Measurements from ENCODE around the gene CRYGD.
"Not testable (repeated sequence)": the region's sequence is repeated elsewhere in the genome, so short reads cannot be mapped to it uniquely, and the experiment has no call there.

CRYGD gene

DNA sequence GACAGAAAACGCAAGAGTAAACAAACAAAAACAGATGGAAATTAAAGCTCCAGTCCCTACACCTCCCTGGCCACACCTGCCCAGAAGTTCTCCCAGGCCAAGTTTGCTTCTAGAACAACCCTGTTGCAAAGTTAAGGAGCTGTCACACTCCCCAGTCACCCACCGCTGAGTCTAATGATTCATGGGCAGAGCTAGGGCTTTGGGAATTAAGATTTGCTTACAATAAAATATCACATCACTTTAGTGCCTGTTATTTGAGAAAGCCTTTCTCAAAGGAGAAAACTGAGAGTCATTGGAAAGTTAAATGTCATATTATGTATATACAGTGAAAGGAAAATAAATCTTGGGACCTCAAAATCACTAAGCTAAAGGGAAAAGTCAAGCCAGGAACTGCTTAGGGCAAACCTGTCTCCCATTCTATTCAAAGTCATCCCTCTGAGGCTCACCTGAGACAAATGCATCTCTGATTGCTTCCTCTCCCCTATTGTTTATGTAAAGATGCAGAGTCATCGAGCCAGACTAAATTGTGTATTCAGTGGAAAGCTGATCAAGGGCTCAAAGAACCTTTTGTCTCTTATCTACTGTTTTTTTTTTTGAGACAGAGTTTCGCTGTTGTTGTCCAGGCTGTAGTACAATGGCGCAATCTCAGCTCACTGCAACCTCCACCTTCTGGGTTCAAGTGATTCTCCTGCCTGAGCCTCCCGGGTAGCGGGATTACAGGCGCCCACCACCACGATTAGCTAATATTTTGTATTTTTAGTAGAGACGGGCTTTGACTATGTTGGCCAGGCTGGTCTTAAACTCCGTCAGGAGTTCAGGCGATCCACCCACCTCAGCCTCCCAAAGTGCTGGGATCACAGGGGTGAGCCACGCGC, 18.8 kb upstream of the CRYGD start:
- H3K27me3 ChIP-seq: no peaks in the 10 kb centered on the region
- no peaks in the 10 kb centered on the region for H3K36me3 ChIP-seq
- no peaks in the 10 kb centered on the region for H3K9me3 ChIP-seq
- H3K4me1 ChIP-seq (ENCODE audit: control insufficient read depth in 1 of 2, insufficient read depth in 1 of 2, low read depth in 1 of 2, low read length in 1 of 2): no peaks in the 10 kb centered on the region
- H3K4me3 ChIP-seq (ENCODE audit: low read depth in 1 of 2, low read length in 1 of 2): no peak overlapping the region
- H3K27ac ChIP-seq: no peak overlapping the region
- TF ChIP-seq, protein P1, sequence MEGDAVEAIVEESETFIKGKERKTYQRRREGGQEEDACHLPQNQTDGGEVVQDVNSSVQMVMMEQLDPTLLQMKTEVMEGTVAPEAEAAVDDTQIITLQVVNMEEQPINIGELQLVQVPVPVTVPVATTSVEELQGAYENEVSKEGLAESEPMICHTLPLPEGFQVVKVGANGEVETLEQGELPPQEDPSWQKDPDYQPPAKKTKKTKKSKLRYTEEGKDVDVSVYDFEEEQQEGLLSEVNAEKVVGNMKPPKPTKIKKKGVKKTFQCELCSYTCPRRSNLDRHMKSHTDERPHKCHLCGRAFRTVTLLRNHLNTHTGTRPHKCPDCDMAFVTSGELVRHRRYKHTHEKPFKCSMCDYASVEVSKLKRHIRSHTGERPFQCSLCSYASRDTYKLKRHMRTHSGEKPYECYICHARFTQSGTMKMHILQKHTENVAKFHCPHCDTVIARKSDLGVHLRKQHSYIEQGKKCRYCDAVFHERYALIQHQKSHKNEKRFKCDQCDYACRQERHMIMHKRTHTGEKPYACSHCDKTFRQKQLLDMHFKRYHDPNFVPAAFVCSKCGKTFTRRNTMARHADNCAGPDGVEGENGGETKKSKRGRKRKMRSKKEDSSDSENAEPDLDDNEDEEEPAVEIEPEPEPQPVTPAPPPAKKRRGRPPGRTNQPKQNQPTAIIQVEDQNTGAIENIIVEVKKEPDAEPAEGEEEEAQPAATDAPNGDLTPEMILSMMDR (IDR thresholded peaks at IDR 0.05): no peak

DNA sequence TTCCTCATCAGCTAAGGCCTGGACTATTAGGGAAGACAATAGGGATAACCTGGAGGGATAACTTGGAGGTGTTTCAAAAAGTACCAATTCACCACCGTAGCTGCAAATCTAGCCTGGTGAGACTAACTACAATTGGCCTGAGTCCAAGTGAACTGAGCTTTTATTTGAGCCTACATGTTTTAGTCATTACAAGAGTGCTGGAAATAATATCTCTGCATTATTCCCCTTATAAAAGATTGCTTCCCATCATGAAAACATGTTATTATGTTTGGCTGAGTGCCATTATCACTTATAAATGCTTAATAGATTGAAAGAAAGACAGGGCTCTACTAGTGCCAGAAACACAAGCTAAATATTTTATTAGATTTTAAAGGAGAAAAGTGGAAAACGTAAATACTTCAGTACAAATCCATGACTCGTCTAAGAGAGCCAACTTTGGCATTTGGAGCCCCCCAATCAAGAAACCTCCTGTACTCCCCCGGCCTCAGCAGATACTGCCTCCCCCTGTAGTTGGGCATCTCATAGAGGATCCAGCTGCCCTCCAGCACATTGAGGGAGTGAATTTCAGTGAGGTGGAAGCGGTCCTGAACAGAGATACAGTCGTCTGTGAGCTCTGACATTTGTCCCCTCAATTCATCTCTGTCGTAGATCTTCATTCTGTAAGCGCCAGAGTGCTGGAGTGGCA, 18.1 kb upstream of the CRYGD start:
- Histone ChIP-seq H3K36me3 (no peaks in the 10 kb centered on the region), H3K27ac (no peak overlapping the region), H3K4me1 (ENCODE audit: control insufficient read depth in 1 of 2, insufficient read depth in 1 of 2, low read depth in 1 of 2, low read length in 1 of 2) (no peaks in the 10 kb centered on the region), H3K27me3 (no peaks in the 10 kb centered on the region), H3K9me3 (no peaks in the 10 kb centered on the region), H3K4me3 (ENCODE audit: low read depth in 1 of 2, low read length in 1 of 2) (no peak overlapping the region)
- TF ChIP-seq, protein P1 (IDR thresholded peaks at IDR 0.05): no peak

DNA sequence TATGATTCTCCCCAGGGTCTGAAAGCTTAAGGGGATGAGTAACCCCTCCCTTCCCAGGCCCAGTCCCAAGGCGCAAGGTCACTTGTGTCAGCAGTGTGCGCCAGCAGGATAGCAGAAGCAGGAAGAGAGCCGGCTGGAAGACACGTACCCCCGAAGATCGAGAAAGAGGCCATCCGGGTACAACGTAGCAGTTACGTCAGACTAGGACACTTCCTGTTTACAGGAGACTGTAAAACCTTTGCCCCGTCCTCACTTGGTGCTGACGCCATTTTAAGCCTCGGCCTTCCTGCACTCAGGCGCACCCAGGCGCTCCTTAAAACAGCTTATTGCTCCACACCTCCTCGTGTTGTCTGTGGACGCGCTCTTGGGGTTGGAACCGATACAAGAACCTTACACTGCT, 15.1 kb upstream of the CRYGD start:
- Histone ChIP-seq H3K27me3 (no peaks in the 10 kb centered on the region), H3K27ac (no peak overlapping the region), H3K36me3 (no peaks in the 10 kb centered on the region), H3K4me3 (ENCODE audit: low read depth in 1 of 2, low read length in 1 of 2) (no peak overlapping the region), H3K4me1 (ENCODE audit: control insufficient read depth in 1 of 2, insufficient read depth in 1 of 2, low read depth in 1 of 2, low read length in 1 of 2) (peaks cover 13 to 14% of the 10 kb centered on the region in 2 experiments), H3K9me3 (no peaks in the 10 kb centered on the region)
- TF ChIP-seq, protein P1 (IDR thresholded peaks at IDR 0.05): no peak

DNA sequence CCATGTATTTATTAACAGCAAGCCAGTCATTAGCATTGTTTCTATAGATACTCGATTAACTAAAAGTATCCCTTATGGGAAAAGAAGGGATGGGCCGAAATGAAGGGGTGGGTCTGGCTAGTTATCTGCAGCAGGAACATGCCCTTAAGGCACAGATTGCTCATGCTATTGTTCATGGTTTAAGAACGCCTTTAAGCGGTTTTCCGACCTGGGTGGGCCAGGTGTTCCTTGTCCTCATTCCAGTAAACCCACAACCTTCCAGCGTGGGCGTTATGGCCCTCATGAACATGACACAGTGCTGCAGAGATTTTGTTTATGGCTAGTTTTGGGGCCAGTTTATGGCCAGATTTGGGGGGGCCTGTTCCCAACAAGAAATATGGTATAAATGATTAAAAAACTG, 14.0 kb upstream of the CRYGD start:
- not testable (repeated sequence) for H3K27ac ChIP-seq, H3K36me3 ChIP-seq

DNA sequence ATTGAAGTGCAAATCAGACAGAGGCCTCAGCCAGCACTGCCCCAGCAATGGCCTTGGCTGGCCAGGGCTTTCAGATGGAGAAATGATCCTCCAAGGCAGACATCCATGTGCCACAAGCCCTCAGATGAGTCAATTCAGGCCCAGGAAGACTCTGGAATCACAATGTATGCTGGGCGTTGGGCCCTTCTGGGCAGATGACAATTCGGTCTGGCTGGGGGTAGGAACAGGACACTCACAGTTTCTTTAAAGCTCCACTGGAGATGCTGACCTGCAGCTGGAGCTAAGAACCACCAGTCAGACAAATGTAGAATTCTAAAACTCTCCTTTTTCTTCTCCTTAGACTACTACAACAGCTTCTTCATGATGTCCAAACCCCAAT, 12.4 kb upstream of the CRYGD start:
- H3K4me3 ChIP-seq (ENCODE audit: low read depth in 1 of 2, low read length in 1 of 2): no peak overlapping the region
- H3K4me1 ChIP-seq (ENCODE audit: control insufficient read depth in 1 of 2, insufficient read depth in 1 of 2, low read depth in 1 of 2, low read length in 1 of 2): peaks cover 15 to 16% of the 10 kb centered on the region in 2 experiments
- no peak overlapping the region for H3K27ac ChIP-seq
- TF ChIP-seq, protein P1 (IDR thresholded peaks at IDR 0.05): no peak
- no peaks in the 10 kb centered on the region for H3K36me3 ChIP-seq
- H3K27me3 ChIP-seq: no peaks in the 10 kb centered on the region
- no peaks in the 10 kb centered on the region for H3K9me3 ChIP-seq

More for the DNA sequence above, 14.0 kb upstream of the CRYGD start:
- H3K27me3 ChIP-seq; H3K4me3 ChIP-seq (ENCODE audit: low read depth in 1 of 2, low read length in 1 of 2); H3K9me3 ChIP-seq: not testable (repeated sequence)
- H3K4me1 ChIP-seq (ENCODE audit: control insufficient read depth in 1 of 2, insufficient read depth in 1 of 2, low read depth in 1 of 2, low read length in 1 of 2): peaks cover 15 to 16% of the 10 kb centered on the region in 2 experiments

Measured in neutrophil (primary cell).